Suppressor macrophage treated with lipopolysaccharide for 1 hour (primary cell): ENCODE measurements around the gene IQGAP2.
"Not testable (repeated sequence)": the region's sequence is repeated elsewhere in the genome, so short reads cannot be mapped to it uniquely, and the experiment has no call there.

Source experiments
- DNase-seq, 3 donors: peaks; one replicate each; pipeline ENCODE4 v3.0.0-alpha.2; 2020 to 2022

IQGAP2 gene

DNA sequence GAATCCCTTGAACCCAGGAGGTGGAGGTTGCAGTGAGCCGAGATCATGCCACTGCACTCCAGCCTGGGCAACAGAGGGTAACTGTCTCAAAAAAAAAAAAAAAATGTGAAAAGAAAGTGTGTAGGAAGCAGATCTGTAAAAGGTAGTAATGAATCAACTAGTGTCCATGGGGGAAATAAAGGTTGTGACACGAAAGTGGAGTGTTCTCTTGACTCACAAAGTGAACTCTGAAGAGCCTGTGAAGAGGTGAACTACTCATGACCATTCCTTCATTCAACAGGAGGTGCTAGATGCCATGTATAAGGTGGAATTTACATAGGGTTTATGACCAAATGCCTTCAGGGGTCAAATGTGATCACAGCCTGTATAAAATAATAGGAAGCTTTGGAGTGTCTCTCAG, 12.8 kb downstream of the IQGAP2 start:
- DNase-seq = no peak

- no peak for DNase-seq
Measured at GRCh38 chr5:76419597-76420298, 16.7 kb downstream of the IQGAP2 start.

DNA sequence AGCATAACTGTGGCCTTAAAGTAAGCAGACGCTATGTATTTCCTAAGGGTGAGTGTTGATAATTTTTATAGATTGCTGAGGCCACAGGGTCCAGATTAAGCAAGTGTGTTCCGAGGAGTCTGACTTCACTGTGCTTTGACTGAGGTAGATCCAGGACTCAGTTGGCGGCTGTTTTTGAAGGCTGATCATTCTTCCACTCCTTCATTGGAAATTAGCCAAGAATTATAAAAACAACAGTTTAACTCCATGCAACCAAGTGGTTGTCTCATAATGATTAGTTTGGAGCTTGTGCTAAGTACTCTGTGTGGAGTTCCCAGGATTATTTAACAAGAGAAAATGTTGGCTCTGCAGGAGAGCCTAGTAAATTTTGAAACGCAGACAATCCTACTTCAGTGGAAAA, 19.1 kb downstream of the IQGAP2 start:
- DNase-seq = no peak

DNA sequence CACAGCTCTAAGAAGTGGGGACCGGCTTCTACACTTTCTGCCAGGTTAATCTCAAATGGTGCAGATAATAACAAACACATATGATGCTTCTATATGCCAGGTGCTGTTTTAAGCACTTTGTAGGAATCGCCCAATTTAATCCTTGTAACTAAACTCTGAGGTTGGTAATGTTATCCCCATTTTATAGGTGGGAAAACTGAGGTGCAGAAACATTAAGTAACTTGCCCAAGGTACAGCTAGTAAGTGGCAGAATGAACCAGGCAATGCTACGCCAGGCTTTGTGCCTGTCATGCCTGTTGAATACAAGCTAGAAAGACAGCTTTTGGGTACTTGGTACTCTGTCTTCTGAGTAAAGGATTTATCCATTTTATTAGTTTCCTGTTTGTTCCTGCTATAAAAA, 19.7 kb downstream of the IQGAP2 start:
- DNase-seq = no peak

DNA sequence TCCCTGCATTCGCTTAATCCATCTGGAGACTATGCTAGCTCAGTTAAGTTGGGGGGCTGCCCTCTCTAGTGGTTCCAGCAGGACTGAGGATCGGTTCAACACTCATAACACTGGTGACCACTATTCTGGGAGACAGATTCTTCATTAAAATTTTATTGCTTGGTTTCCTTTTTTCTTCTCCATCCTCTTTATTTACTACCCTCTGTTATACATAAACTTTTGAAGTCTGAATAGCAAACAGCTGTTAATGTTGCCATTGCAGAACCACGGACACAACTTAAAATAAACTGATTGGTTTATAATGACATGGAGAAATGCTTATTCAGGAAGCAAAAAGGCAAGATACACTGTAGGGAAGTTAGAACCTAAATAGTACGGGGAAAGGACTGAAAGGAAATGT, 22.1 kb downstream of the IQGAP2 start:
- no peak for DNase-seq

DNA sequence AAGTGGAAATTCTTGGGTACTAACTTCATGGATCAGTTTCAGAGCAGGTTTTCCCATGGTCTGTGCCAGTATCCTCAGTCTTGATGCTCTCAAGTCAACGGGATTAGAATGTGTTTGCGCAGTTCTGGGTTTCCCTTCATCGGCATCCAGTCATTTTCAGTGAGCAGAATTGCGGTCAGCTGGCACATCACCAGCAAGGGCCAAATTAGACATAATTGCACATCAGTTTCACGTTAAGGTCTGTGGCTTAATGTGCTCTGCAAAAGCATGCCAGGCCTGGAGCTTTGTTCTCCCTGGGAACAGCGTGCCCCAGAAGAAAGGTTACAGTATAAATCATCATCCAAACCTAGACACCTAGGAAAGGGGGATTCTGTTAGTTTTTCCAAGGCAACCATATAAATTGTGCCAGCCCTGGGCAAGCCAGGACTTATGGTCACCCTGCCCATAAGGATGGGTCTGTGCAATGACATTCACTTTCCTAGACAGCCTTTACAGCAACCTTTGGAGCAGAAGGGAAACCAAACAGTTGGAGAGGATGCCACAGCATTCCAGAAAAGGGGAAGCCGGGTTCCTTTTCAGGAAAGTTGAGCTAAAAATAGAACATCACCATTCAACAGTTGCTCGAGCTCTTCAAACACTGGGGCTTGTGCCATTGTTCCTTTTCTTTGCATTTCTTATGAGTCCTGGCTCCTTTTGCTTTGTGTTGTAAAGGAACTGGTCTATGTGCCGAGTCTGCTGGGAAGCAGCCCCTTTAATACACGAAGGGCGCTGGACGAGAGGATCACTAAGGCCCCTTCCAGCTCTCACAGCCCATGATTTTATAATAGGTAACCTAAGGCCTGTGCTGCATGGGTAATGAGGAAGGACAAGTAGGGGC, 23.1 kb downstream of the IQGAP2 start:
- DNase-seq = no peak

DNA sequence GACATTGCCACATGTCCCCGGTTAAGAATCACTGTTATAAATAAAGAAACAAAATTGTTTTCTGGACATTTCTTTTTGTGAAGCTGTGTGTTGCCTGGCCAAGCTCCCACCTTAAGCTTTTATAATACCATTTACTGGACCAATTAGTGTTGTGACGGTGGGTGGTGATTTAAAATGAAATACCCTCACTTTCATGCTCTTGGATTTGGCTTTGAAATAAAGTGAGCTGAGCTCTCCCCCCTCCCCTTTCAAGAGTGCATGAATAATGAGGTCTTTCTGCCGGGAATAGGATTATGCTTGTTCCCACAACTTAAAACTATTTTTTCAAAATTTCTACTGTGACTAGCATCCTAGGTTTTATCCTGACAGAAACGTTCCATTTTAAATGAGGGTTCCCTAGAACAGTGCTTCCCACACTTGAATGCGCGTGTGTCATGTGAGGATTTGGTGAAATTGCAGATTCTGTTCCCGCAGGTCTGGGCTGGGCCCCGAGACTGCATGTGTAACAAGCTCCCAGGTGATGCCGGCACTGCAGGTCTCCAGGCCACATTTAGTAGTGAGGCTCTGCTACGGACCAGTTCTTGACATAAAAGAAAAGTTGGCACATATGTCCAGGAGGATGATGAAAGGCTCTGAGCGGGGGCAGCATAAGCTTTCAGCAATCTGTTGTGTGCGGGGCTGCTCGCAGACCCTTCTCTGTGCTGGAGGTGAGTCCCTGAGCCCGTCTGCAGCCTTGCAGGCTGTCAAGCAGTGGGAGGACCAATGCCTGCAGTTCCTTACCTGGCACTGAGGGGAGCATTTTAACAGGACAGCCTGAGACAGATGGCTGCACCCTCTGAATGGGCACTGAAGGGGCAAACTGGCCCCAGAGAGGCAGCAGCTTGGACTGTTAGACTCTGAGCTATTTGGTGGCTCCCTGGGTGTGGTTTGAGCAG, 24.4 kb downstream of the IQGAP2 start:
- DNase-seq = no peak

- not testable (repeated sequence) for DNase-seq
Measured at GRCh38 chr5:76428550-76428949, 25.5 kb downstream of the IQGAP2 start.

GRCh38 chr5:76433261-76433660, 30.2 kb downstream of the IQGAP2 start:
- DNase-seq = no peak

- DNase-seq = not testable (repeated sequence)
Measured at GRCh38 chr5:76437507-76437906, 34.4 kb downstream of the IQGAP2 start.

GRCh38 chr5:76438025-76438424, 34.9 kb downstream of the IQGAP2 start:
- DNase-seq = no peak

DNA sequence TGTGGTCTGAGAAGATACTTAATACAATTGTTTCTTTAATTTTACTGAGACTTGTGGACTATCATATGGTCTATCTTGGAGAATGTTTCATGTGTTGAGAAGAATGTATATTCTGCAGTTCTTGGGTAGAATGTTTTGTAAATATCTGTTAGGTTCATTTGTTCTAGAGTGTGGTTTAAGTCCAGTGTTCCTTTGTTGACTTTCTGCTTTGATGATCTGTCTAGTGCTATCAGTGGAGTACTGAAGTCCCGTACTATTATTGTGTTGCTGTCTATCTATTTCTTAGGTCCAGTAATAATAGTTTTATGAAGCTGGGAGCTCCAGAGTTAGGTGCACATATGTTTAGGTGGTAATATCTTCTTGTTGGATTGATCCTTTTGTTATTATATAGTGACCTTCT, 36.1 kb downstream of the IQGAP2 start:
- DNase-seq = no peak

GRCh38 chr5:76439929-76440328, 36.8 kb downstream of the IQGAP2 start:
- DNase-seq = no peak

GRCh38 chr5:76441101-76441500, 38.0 kb downstream of the IQGAP2 start:
- DNase-seq = no peak

DNA sequence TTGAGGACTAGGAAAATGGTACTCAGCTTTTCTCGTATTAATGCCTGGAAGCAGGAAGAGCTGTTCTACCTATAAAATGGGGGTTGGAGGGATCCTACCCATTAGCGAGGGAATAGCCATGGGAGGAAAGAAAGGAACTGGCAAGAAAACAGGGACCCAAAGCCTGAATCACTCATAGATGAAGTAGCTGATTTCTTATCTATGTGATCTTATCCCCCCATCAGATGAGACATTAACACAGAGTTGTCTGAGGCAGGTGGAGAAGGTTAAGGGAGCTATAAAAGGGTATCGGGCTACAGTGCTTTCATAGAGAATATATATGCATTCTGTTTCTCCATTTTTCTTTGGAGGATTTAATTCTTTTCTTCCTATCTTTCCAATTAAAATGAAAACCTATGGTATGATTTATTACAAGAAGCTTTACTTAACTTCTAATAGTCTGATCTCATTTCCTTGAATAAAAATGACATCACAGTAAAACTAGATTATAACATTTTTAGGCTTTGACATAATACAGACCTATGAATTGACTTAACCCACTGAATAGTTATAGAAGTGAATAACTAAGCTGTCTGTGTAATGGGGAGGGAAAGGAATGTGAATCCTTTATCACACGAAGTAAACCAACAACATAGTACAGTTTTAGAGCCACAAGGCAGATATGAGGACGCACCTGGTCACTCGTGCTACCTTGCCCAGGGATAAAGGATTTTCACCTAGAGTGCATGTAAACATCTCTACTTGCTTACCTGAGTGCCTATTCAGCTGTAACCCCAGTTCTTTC, 39.0 kb downstream of the IQGAP2 start:
- DNase-seq = no peak

DNA sequence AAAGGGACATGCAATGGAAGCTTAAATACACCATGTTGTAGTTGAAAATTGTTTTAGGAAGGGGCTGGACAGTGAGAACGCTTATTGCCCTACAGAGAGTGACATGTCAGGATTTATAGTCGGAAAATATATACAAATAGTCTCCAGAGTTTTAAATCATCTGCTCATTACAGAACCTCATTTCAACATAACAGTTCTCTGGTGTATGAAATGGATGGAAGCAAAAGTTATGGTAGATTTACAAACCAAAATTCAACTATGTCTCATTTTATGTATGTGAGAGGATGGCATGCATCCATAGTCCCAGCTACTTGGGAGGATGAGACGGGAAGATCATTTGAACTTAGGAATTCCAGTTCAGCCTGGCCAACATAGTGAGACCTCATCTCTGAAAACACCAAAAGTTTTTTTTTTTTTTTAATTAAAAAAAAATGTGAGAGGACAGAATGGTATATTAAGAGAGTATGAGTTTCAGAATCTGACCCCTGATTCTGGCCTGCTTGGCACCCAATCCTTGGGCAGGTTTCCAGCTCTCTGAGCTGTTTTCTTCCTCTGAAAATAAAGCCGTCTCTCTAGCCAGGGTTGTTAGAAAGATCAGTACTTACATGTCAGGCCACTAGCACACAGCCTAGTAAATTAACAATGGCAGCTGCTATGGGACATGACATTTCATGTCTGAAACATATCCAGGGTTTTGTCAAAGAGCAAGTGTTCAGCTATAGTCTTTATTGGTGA, 40.1 kb downstream of the IQGAP2 start:
- DNase-seq = no peak

DNA sequence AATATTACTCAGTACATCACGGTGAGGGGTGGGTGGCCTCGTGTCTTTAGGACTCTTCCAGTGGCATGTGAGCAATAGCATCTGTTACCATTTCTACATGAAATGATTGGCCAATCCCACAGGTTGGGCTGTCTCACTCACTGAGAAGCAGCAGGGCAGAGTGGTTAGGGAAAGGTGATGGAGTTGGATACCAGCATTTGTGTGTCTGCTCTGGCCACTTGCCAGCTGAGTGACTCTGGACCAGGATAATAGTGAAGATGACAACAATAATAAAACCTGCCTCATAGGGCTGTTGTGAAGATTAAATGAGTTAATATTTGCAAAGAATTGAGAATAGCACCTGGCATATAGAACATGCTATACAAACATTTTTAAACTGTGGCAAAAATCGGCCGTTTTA, 42.0 kb downstream of the IQGAP2 start:
- DNase-seq = no peak

DNA sequence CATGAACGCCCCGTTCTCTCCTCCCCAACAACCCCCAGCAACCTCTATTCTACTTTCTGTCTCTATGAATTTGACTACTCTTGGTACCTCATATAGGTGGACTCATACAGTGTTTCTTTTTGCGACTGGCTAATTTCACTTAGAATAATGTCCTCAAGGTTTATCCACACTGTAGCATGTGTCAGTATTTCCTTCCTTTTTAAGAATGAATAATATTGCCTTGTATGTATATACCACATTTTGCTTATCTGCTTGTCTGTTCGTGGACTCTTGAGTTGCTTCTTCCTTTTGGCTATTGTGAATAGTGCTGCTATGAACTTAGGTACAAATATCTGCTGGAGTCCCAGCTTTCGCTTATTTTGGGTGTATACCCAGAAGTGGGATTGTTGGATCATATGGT, 42.7 kb downstream of the IQGAP2 start:
- DNase-seq = no peak

DNA sequence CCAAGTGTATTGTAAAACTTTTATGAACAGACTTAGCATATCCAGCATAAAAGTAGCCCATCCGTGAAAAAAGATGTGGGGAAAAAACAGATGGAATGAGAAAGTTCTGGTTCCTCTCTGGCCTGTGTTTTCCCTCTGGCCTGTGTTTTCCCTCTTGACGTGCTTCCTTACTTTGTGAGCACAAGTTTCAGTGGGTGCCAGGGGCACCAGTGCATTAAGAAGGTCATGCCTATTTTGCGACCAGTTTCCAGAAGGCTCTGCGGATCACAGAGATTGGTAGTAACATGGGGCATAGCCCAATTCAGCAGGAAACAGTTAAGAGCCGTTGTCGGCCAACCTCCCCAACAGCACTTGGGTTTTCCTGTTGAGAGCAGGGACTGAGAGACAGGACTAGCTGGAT, 43.7 kb downstream of the IQGAP2 start:
- DNase-seq = no peak

- DNase-seq = no peak
Measured at GRCh38 chr5:76449606-76450005, 46.5 kb downstream of the IQGAP2 start.

DNA sequence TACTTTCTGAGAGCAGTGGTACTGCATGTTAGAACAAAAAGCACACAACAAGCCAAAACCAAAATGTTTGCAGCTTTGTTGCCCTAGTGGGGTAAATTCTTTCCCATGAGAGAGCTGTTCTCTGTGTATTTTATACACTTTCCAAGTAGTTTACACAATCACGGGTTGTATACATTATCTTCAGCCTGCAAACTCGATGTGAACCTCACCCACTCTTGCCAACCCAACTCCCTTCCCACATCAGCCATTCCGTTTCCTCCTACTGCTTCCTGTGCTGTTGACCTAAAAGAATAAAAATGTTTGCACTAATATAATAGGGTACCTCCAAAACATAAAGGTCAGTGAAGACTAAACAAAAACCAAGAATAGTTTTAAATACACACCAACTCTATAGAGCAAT, 47.0 kb downstream of the IQGAP2 start:
- peak in 2 of 3 donors; percentile 47 to 50 for DNase-seq
